ENCODE measurements around the gene SORBS2. TPM values are rescaled to one million over a fixed set of nuclear protein-coding genes. Genes with fewer than 3 reads are reported as not detected.

Gene SORBS2
- total and polyA plus RNA-seq, 12 donors: 175 to 3,169 (median 1,523) TPM

DNA sequence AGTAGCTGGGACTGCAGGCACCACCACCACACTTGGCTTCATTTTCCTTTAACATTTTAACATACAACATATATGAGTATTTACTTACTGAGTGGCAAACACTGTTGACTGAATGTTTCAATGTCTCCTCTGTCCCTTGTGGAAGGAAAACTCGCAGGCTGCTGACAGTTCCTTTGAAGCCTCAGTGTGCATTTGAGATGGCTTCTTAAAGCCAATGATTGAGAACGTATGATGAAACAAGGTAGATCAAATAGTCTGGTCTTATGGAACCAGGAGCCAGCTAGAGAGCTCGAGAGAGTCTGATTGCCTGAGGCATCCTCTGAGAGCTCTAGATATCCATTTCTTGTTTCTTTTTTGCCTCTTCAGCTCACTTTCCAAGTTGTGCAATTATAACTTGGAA is 233.7 kb downstream of the SORBS2 start:
- no peak for TF ChIP-seq CTCF (IDR thresholded peaks at IDR 0.05)
- WGBS, 2 donors: 74 to 89% methylated on average over 3 of the region's 3 CpGs
- Histone ChIP-seq H3K9me3 (peaks cover 0 to 9% (median 0%) of the 10 kb centered on the region in 11 donors), H3K27ac (no peak overlapping the region), H3K4me3 (no peak overlapping the region), H3K36me3 (no peaks in the 10 kb centered on the region), H3K27me3 (no peaks in the 10 kb centered on the region), H3K4me1 (peaks cover 0 to 38% (median 12%) of the 10 kb centered on the region in 9 donors)
- DNase-seq (no peak), ATAC-seq (no peak)
- intact Hi-C loops (cut with DNase I): loop anchor here in 1 of 10 donors (5.0 kb wide), 1 partner anchor 41 kb away; the partner anchor contains the start of gene PDLIM3

GRCh38 chr4:185576962-185577950 is 234.7 kb downstream of the SORBS2 start:
- 64 to 66% methylated on average over 8 of the region's 8 CpGs for WGBS, 2 donors
- no peak overlapping the region for H3K4me3 ChIP-seq
- intact Hi-C loops (cut with DNase I): loop anchor here in 1 of 10 donors (5.0 kb wide), 1 partner anchor 40 kb away; the partner anchor contains the start of gene PDLIM3

DNA sequence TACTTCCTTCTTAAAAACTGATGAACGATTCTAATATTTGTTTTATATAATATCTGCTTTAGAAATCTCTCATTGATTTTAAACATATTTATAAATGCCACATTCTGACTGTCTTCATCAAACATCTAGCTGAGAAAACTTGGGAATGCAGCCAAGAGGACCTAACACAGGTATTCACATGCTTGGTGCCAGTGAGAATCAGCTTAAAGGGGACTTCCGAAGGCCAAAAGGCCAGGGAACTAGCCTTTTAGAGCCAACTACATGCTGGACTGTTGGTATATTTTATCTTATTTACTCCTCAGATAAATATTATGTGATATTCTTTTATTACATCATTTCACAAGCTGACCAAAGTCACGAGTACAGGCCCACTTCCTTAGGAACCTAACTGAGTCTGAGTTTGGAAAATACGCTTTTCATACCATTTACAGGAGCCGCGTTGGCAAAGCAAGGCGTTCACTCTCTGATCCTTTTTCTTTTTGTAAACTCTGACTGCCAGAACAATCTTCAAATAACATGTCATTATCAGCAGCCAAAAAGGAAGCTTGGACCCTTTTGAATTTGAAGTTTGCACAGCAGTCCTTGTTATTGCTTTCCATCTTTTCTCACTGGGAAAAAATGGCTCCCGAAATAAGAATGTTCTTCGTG is 235.6 kb downstream of the SORBS2 start:
- H3K27me3 ChIP-seq: no peaks in the 10 kb centered on the region
- DNase-seq (no peak), ATAC-seq (no peak)
- no peak overlapping the region for H3K4me3 ChIP-seq
- peaks cover 0 to 9% (median 0%) of the 10 kb centered on the region in 11 donors for H3K9me3 ChIP-seq
- peak overlapping the region in 9 of 10 donors; percentile 27 to 81 (median 58) for H3K27ac ChIP-seq
- no peaks in the 10 kb centered on the region for H3K36me3 ChIP-seq
- WGBS, 2 donors: 72 to 77% methylated on average over 9 of the region's 9 CpGs
- no peak for TF ChIP-seq CTCF (IDR thresholded peaks at IDR 0.05)
- peaks cover 0 to 33% (median 12%) of the 10 kb centered on the region in 9 donors for H3K4me1 ChIP-seq
- intact Hi-C loops (cut with DNase I): loop anchor here in 1 of 10 donors (5.0 kb wide), 1 partner anchor 39 kb away; the partner anchor contains the start of gene PDLIM3

More at GRCh38 chr4:185576962-185577950, 234.7 kb downstream of the SORBS2 start:
- TF ChIP-seq CTCF (IDR thresholded peaks at IDR 0.05): no peak
- H3K9me3 ChIP-seq: peaks cover 0 to 9% (median 0%) of the 10 kb centered on the region in 11 donors
- DNase-seq (no peak), ATAC-seq (peak in 5 of 8 donors; percentile 25 to 49 (median 39))
- no peaks in the 10 kb centered on the region for H3K27me3 ChIP-seq
- H3K36me3 ChIP-seq: no peaks in the 10 kb centered on the region
- H3K27ac ChIP-seq: peak overlapping the region in 9 of 10 donors; percentile 27 to 81 (median 58)
- H3K4me1 ChIP-seq: peaks cover 0 to 33% (median 12%) of the 10 kb centered on the region in 9 donors

- H3K36me3 ChIP-seq: no peaks in the 10 kb centered on the region
- DNase-seq (peak in 1 of 2 donors; percentile 27), ATAC-seq (peak in 7 of 8 donors; percentile 47 to 84 (median 60))
- 56 to 66% methylated on average over 10 of the region's 10 CpGs for WGBS, 2 donors
- H3K4me3 ChIP-seq: no peak overlapping the region
- H3K9me3 ChIP-seq: peaks cover 0 to 3% (median 0%) of the 10 kb centered on the region in 11 donors
- intact Hi-C loops (cut with DNase I): no loop called here
- no peak for TF ChIP-seq CTCF (IDR thresholded peaks at IDR 0.05)
- H3K27ac ChIP-seq: peak overlapping the region in 4 of 10 donors; percentile 15 to 58 (median 28)
- no peaks in the 10 kb centered on the region for H3K27me3 ChIP-seq
- peaks cover 0 to 46% (median 16%) of the 10 kb centered on the region in 9 donors for H3K4me1 ChIP-seq
Measured at GRCh38 chr4:185573651-185574199, 238.3 kb downstream of the SORBS2 start.

Data from heart right ventricle (tissue), 16 donors.